IMR-90 (cell line): Measurements from ENCODE around the gene IL1RAPL1. TPM values are rescaled to one million over a fixed set of nuclear protein-coding genes. Genes with fewer than 3 reads are reported as not detected.

Experiments
- ATAC-seq: fragments of 200-7000 bp; cut with Tn5 transposase; 2 replicates; pipeline ENCODE4 v1.9.1; 2020; ENCODE audit warnings: low read depth, mild to moderate bottlenecking, moderate library complexity
- BruUV-seq: library from RNA; stranded (reverse); fragments of 400-500 nt; replicated peaks from 2 replicates; lab custom pipeline; 2021; lab: Mats Ljungman, UMichigan
- CTCF ChIA-PET: fragments of 300-600 bp; formaldehyde crosslinking; extraction: SDS; loops from one replicate; lab custom pipeline; 2021; ENCODE audit warnings: antibody characterized with exemption; lab: Yijun Ruan, JAX
- POLR2A ChIA-PET: fragments of 300-600 bp; sonication (Branson Sonifier 250); formaldehyde crosslinking; loops from one replicate; lab custom pipeline; 2022; ENCODE audit warnings: antibody characterized with exemption; ENCODE audit not compliant: unreplicated experiment; lab: Charles Lee
- DNase-seq: peaks from one replicate; pipeline ENCODE4 v3.0.0; 2013
- H2AFZ ChIP-seq: replicated peaks from 2 replicates; pipeline ENCODE3; 2013; ENCODE audit warnings: low read length, mild to moderate bottlenecking; ENCODE audit not compliant: poor library complexity
- H2AK5ac ChIP-seq: 2 replicates; pipeline ENCODE4 v1.6.1; 2013; ENCODE audit warnings: low read depth, low read length, inconsistent platforms
- H2AK9ac ChIP-seq: replicated peaks from 2 replicates; pipeline ENCODE3; 2013; ENCODE audit warnings: mild to moderate bottlenecking, low read depth, low read length, moderate library complexity; ENCODE audit not compliant: poor library complexity
- H2BK120ac ChIP-seq: 2 replicates; pipeline ENCODE4 v1.6.1; 2013; ENCODE audit warnings: low read depth, low read length, inconsistent platforms
- H2BK15ac ChIP-seq: 3 replicates; pipeline ENCODE4 v1.6.1; 2013; ENCODE audit warnings: low read depth, low read length, inconsistent platforms
- H2BK20ac ChIP-seq: 2 replicates; pipeline ENCODE4 v1.6.1; 2013; ENCODE audit warnings: low read depth, mild to moderate bottlenecking, inconsistent platforms, low read length, moderate library complexity
- H2BK5ac ChIP-seq: 2 replicates; pipeline ENCODE4 v1.6.1; 2013; ENCODE audit warnings: mild to moderate bottlenecking, low read depth, low read length, inconsistent platforms; ENCODE audit not compliant: poor library complexity, severe bottlenecking
- H3K14ac ChIP-seq: replicated peaks from 2 replicates; pipeline ENCODE4 v1.6.1; 2013; ENCODE audit warnings: low read depth, low read length, inconsistent platforms
- H3K18ac ChIP-seq: 2 replicates; pipeline ENCODE4 v1.6.1; 2013; ENCODE audit warnings: low read depth, low read length, control low read depth
- H3K23ac ChIP-seq: 2 replicates; pipeline ENCODE4 v1.6.1; 2013; ENCODE audit warnings: low read depth, low read length, inconsistent platforms
- H3K27ac ChIP-seq: 2 replicates; pipeline ENCODE4 v1.5.1; 2013; ENCODE audit warnings: mild to moderate bottlenecking, control low read depth, low read length; ENCODE audit not compliant: insufficient read depth
- H3K27me3 ChIP-seq: 2 replicates; pipeline ENCODE4 v1.6.1; 2013; ENCODE audit warnings: low read length; ENCODE audit not compliant: control insufficient read depth, insufficient read depth
- H3K36me3 ChIP-seq: 2 replicates; pipeline ENCODE4 v1.6.1; 2013; ENCODE audit warnings: low read length, mixed read lengths; ENCODE audit not compliant: control insufficient read depth, insufficient read depth
- H3K4ac ChIP-seq: 2 replicates; pipeline ENCODE4 v1.6.1; 2013; ENCODE audit warnings: low read depth, low read length, inconsistent platforms
- H3K4me1 ChIP-seq: 2 replicates; pipeline ENCODE4 v1.6.1; 2013; ENCODE audit warnings: low read length, mixed read lengths; ENCODE audit not compliant: control insufficient read depth, insufficient read depth
- H3K4me2 ChIP-seq: 2 replicates; pipeline ENCODE4 v1.6.1; 2013; ENCODE audit warnings: low read depth, mild to moderate bottlenecking, control low read depth, low read length, moderate library complexity
- H3K4me3 ChIP-seq: 2 replicates; pipeline ENCODE4 v1.5.1; 2013; ENCODE audit warnings: low read depth, mild to moderate bottlenecking, control low read depth, low read length, moderate library complexity; ENCODE audit not compliant: insufficient read depth
- H3K56ac ChIP-seq: 2 replicates; pipeline ENCODE4 v1.6.1; 2013; ENCODE audit warnings: low read length, inconsistent platforms; ENCODE audit not compliant: insufficient read depth; ENCODE audit errors: extremely low read depth
- H3K79me1 ChIP-seq, 2 experiments: 2 replicates each; pipeline ENCODE4 v1.6.1; 2013; ENCODE audit warnings: low read length in 2 of 2, inconsistent platforms in 1 of 2, low read depth in 1 of 2
- H3K9ac ChIP-seq: 2 replicates; pipeline ENCODE4 v1.6.1; 2013; ENCODE audit warnings: low read depth, low read length, control low read depth
- H3K9me1 ChIP-seq: 2 replicates; pipeline ENCODE4 v1.6.1; 2013; ENCODE audit warnings: low read length, inconsistent platforms; ENCODE audit not compliant: insufficient read depth
- H3K9me3 ChIP-seq: 2 replicates; pipeline ENCODE4 v1.6.1; 2013; ENCODE audit warnings: low read length; ENCODE audit not compliant: control insufficient read depth, insufficient read depth
- H4K20me1 ChIP-seq: 2 replicates; pipeline ENCODE4 v1.6.1; 2013; ENCODE audit warnings: low read length, inconsistent platforms; ENCODE audit not compliant: insufficient read depth
- H4K5ac ChIP-seq: 2 replicates; pipeline ENCODE4 v1.6.1; 2013; ENCODE audit warnings: mild to moderate bottlenecking, low read depth, low read length, control low read depth
- H4K8ac ChIP-seq, 2 experiments: 2 replicates each; pipeline ENCODE4 v1.6.1; 2013; ENCODE audit warnings: low read depth in 2 of 2, low read length in 2 of 2, control low read depth in 1 of 2, inconsistent platforms in 1 of 2
- H4K91ac ChIP-seq: 2 replicates; pipeline ENCODE4 v1.6.1; 2013; ENCODE audit warnings: low read depth, low read length, inconsistent platforms; ENCODE audit not compliant: insufficient read depth
- CHD1 ChIP-seq: IDR thresholded peaks from 2 replicates; pipeline ENCODE4 v1.6.1; 2012; ENCODE audit warnings: low read depth, low read length, improper control_type of control experiment
- FOS ChIP-seq: fragments of 150-350 bp; IDR thresholded peaks from 2 replicates; pipeline ENCODE4 v1.6.1; 2016; ENCODE audit warnings: low read depth, low read length
- MAFK ChIP-seq: IDR thresholded peaks from 2 replicates; pipeline ENCODE4 v1.6.1; 2012; ENCODE audit warnings: low read depth, low read length, improper control_type of control experiment
- MAZ ChIP-seq: IDR thresholded peaks from 2 replicates; pipeline ENCODE4 v1.6.1; 2012; ENCODE audit warnings: low read depth, mild to moderate bottlenecking, low read length, improper control_type of control experiment, moderate library complexity, borderline replicate concordance
- MXI1 ChIP-seq: IDR thresholded peaks from 2 replicates; pipeline ENCODE4 v1.6.1; 2012; ENCODE audit warnings: low read depth, mild to moderate bottlenecking, low read length, moderate library complexity, borderline replicate concordance
- NFE2L2 ChIP-seq: fragments of 150-350 bp; IDR thresholded peaks from 2 replicates; pipeline ENCODE4 v1.6.1; 2016; ENCODE audit warnings: low read depth, mild to moderate bottlenecking, low read length
- POLR2A ChIP-seq: IDR thresholded peaks from 2 replicates; pipeline ENCODE4 v1.6.1; 2012; ENCODE audit warnings: mild to moderate bottlenecking, low read depth, low read length
- RCOR1 ChIP-seq: IDR thresholded peaks from 2 replicates; pipeline ENCODE4 v1.6.1; 2012; ENCODE audit warnings: mild to moderate bottlenecking, low read length, improper control_type of control experiment; ENCODE audit not compliant: insufficient replicate concordance
- RFX5 ChIP-seq: IDR thresholded peaks from 2 replicates; pipeline ENCODE4 v1.8.0; 2012; ENCODE audit warnings: low read depth, mild to moderate bottlenecking, low read length, moderate library complexity
- SMC3 ChIP-seq: fragments of 150-350 bp; IDR thresholded peaks from 2 replicates; pipeline ENCODE4 v1.6.1; 2016; ENCODE audit warnings: low read depth, mild to moderate bottlenecking, antibody characterized with exemption, low read length, moderate library complexity
- USF2 ChIP-seq: fragments of 150-350 bp; IDR thresholded peaks from 2 replicates; pipeline ENCODE4 v1.6.1; 2017; ENCODE audit warnings: mild to moderate bottlenecking, antibody characterized with exemption, low read length, low read depth
- dilution Hi-C: fragments of 300-500 bp; cut with HindIII; formaldehyde crosslinking; loops from one replicate; pipeline ENCODE4 v1.14.3; 2018; ENCODE audit warnings: low sequenced_read_pairs; ENCODE audit not compliant: unreplicated experiment
- in situ Hi-C: fragments of 300-500 bp; cut with MboI; formaldehyde crosslinking; loops from 3 replicates; pipeline ENCODE4 v1.14.3; 2019; ENCODE audit warnings: low sequenced_read_pairs, inconsistent platforms, mixed read lengths
- intact Hi-C: fragments of 100-400 bp; cut with micrococcal nuclease; formaldehyde crosslinking; loops from 2 replicates; pipeline ENCODE4 v1.10.0; 2022
- polyA plus RNA-seq, 3 experiments: library from polyadenylated mRNA; depleted of rRNA; stranded (reverse); fragments of >200 nt; gene quantifications; 2 replicates each; pipeline ENCODE4 v1.2.3, GENCODE V29; 2012; ENCODE audit warnings: low replicate concordance in 1 of 3
- total RNA-seq: library from RNA; depleted of rRNA; stranded (reverse); fragments of >200 nt; gene quantifications from 2 replicates; pipeline ENCODE4 v1.2.3, GENCODE V29; 2012
- TF ChIP-seq, protein P1 (sequence below): conservative IDR thresholded peaks from 2 replicates; pipeline ENCODE4 v1.5.1; 2012; ENCODE audit warnings: mild to moderate bottlenecking, low read depth, low read length, improper control_type of control experiment

The IL1RAPL1 gene
- total and polyA plus RNA-seq, 2 of the 4 experiments (the other 2 are of a cell fraction), result 1.5 to 9.0 TPM

DNA sequence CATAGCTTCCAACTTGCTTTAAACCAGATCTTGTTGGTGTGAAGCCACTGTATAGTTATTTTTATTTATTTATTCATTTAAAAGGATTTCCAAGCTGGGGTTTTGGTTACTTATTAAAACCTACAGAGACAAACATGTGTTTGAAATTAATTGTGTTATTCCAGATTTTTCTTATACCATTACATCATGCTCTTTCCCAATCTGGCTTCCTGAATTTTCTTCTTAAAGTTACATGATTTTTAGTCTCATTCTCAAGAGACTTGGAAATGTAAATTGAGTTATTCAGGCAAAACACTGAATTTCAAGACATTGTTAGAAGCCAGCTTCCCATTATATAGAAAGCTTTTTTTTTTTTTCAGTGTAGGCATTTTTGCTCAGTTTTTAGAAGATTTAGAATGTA is 381.9 kb downstream of the IL1RAPL1 start:
- no peak overlapping the region for H2BK120ac ChIP-seq
- POLR2A ChIA-PET, result no interaction called here
- no peak overlapping the region for H3K56ac ChIP-seq
- in situ Hi-C loops (no loop called here), intact Hi-C loops (no loop called here), dilution Hi-C loops (no loop called here)
- no peak overlapping the region for H4K5ac ChIP-seq
- H3K4me2 ChIP-seq, result no peak overlapping the region
- no peak overlapping the region for H2AK5ac ChIP-seq
- H4K91ac ChIP-seq, result no peak overlapping the region
- no peak overlapping the region for H2BK15ac ChIP-seq
- H3K23ac ChIP-seq, result no peak overlapping the region
- H4K8ac ChIP-seq, result no peak overlapping the region
- no peak for TF ChIP-seq USF2
- TF ChIP-seq, protein P1, sequence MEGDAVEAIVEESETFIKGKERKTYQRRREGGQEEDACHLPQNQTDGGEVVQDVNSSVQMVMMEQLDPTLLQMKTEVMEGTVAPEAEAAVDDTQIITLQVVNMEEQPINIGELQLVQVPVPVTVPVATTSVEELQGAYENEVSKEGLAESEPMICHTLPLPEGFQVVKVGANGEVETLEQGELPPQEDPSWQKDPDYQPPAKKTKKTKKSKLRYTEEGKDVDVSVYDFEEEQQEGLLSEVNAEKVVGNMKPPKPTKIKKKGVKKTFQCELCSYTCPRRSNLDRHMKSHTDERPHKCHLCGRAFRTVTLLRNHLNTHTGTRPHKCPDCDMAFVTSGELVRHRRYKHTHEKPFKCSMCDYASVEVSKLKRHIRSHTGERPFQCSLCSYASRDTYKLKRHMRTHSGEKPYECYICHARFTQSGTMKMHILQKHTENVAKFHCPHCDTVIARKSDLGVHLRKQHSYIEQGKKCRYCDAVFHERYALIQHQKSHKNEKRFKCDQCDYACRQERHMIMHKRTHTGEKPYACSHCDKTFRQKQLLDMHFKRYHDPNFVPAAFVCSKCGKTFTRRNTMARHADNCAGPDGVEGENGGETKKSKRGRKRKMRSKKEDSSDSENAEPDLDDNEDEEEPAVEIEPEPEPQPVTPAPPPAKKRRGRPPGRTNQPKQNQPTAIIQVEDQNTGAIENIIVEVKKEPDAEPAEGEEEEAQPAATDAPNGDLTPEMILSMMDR, result no peak
- no peak for TF ChIP-seq MAFK
- no peak for TF ChIP-seq MXI1
- TF ChIP-seq FOS, result no peak
- no peak for TF ChIP-seq NFE2L2
- TF ChIP-seq RCOR1, result no peak
- no peak for TF ChIP-seq SMC3
- TF ChIP-seq CHD1, result no peak
- no peak for TF ChIP-seq RFX5
- TF ChIP-seq MAZ, result no peak
- no peak for TF ChIP-seq POLR2A
- CTCF ChIA-PET, result no interaction called here
- ATAC-seq (no peak), DNase-seq (no peak)
- H3K9me1 ChIP-seq, result no peaks in the 10 kb centered on the region
- H2AK9ac ChIP-seq, result no peak overlapping the region
- BruUV-seq, result no TSS peak
- no peak overlapping the region for H2AFZ ChIP-seq
- no peak overlapping the region for H3K9ac ChIP-seq
- H3K18ac ChIP-seq, result no peak overlapping the region
- H3K9me3 ChIP-seq, result no peaks in the 10 kb centered on the region
- no peak overlapping the region for H3K14ac ChIP-seq
- no peaks in the 10 kb centered on the region for H4K20me1 ChIP-seq
- no peak overlapping the region for H3K4ac ChIP-seq
- no peak overlapping the region for H2BK20ac ChIP-seq
- H3K27me3 ChIP-seq, result no peaks in the 10 kb centered on the region
- H3K4me3 ChIP-seq, result no peak overlapping the region
- H2BK5ac ChIP-seq, result no peak overlapping the region
- H3K4me1 ChIP-seq, result no peaks in the 10 kb centered on the region
- H3K36me3 ChIP-seq, result no peaks in the 10 kb centered on the region
- H3K27ac ChIP-seq, result no peak overlapping the region
- H3K79me1 ChIP-seq, result no peaks in the 10 kb centered on the region
